HL-60/S4 treated with phorbol 12-myristate 13-acetate at 8.2 ng/mL for 4 days and 3 days (cell line): Measurements from ENCODE around the gene TASP1.
"Not testable (repeated sequence)": the region's sequence is repeated elsewhere in the genome, so short reads cannot be mapped to it uniquely, and the experiment has no call there.

Experiments used
- in situ Hi-C: fragments of 300-500 bp; cut with MboI; formaldehyde crosslinking; loops from 2 replicates; pipeline ENCODE4 v1.15.0; 2022; ENCODE audit warnings: low sequenced_read_pairs

The TASP1 gene

DNA sequence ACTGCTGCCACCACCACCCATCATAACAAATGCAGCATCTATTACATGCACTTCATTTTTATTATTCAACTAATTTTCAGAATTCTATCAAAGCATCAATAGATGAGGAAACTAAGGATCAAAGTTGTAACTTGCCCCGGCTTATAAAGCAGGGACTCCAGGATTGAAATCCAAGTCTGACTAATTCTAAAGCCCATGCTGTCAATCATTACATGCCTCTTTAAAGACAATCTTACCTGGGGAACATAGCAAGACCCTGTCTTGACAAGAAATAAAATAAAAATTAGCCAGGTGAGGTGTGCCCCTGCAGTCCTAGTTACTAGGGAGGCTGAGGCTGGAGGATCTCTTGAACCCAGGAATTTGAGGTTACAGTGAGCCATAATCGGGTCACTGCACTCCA, 235.3 kb downstream of the TASP1 start:
- in situ Hi-C loops, result no loop called here

DNA sequence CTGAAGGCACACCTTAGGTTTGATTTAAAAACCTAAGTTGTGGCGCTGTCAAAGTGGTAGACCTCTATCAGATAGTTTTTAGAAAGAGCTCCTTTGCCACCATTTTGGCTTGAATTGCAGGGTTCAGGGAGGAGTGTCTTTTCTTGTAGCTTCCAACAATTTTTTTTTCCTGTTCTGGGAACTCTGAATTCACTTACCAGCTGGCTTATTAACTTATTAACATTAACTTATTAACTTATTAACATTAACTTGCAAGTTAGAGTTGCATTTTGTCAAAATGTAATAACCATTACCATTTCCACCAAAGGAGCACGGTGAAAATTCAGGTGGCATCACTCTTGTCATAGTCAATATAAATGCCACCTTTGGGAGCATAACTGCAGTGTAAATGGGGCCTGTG, 235.7 kb downstream of the TASP1 start:
- in situ Hi-C loops, result no loop called here

DNA sequence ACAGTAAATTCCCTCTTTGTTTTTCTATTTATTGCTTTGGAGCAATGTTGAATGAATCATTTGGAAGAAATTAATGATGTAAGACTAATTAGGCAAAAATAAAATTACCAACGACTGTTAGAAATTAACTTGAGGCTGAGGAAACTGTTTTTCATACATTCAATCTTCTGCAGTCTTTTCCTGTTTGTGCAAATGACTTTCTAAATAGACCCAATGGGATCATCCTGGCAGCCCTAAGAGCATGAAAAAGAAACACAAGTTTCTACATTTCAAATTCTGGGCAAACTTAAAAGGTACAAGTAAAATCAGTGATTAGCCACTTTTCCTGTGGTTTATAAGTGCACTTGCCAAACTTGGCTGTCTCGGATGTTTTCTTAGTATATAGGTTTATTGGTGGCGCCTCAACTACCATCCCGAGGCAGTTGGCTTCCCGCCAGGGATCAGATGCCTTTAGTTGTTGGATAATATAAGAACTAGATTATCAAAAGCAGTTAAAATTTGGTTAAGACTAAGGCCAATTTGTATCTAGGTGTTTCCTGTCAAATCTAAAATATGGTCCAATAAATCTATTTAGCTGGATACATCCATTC, 236.5 kb downstream of the TASP1 start:
- in situ Hi-C loops, result no loop called here

DNA sequence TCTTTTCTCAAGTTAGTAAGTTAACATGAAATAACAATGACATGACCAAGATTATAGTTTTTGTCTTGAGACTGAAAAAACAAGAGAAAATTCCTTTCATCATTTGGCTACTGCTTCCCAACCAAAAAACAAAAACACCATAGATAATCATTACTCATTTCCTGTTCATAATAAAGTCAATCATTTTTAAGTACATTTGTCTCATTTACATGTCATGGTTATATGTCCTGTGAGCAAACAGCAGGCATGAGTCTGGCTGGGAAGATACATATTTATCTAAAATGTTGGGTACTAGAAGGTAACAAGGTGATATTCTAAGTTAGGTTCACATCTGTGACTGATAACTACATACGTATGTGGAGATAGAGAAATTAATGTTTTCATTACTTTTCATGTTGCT, 237.1 kb downstream of the TASP1 start:
- in situ Hi-C loops, result no loop called here

DNA sequence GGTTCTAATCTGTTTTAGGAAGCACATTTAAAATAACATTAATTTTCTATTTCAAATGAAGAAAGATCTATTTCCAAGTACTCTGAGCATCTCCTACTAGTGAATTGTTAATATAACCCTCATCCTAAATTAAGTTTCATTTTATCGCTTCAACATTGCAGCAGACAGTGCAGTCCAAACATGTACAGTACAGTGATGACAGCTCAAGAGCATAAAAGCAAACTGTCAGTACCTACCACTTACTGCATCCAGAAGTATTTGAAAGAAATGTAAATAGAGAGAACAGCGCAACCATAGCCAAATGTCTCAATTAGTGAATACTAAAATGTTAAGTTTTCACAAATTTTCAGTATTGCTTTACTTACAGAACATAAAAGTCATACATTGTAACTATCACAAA, 238.3 kb downstream of the TASP1 start:
- in situ Hi-C loops, result no loop called here

DNA sequence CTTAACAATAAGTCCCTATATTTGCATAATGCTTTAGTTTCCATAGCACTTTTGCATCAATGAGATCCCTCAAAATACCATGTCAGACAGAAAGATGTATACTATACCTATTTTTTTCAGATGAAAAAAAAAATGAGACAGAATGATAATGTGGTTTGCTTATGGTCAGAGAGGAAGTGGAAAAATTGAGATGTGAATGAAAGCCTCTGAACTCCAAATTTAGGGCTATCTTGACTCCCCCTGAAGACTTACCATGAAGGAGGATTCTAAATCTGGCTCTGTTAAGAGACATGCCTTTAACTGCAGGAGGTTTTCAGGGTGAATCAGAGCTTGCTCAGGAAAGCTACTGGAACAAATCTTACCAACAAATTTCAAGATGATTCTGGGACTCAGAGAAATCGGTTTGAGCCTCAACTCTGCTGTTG, 241.4 kb downstream of the TASP1 start:
- in situ Hi-C loops, result no loop called here

DNA sequence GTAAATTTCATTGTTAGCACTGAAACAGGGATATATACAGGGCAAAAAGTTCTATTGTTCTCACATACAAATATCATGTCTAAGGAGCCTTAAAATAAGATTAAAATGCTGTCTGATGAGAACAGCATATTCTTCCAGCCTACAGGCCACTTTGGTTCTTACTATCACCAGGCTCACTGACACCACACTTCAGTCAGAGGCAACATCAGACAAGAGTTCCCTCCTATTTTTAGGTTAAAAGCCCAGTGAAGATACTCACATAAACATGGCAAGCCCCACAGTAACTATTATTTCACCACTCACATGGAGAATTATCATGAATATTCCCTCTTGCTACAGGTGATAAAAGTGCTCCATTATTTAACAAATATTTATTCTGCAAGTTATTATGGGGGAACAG, 241.9 kb downstream of the TASP1 start:
- in situ Hi-C loops, result no loop called here

DNA sequence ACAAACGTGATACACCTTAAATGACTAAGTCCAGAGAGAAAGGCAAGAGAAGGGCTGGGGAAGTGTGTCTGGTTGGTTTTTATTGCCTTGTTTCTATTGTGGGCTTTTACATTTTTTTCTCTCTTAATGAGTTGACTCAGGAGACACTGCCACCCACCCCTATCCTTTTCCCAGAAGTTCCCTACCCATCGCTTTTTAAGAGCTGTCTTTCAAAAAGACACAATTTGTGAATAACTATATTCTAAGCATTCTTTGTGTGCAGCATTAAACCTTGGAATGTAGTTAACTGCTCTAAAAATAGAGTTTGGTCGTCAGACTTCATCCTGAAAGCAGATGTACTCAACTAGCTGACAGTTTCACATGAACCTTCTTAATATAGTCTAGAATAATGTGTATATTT, 242.7 kb downstream of the TASP1 start:
- in situ Hi-C loops, result no loop called here

DNA sequence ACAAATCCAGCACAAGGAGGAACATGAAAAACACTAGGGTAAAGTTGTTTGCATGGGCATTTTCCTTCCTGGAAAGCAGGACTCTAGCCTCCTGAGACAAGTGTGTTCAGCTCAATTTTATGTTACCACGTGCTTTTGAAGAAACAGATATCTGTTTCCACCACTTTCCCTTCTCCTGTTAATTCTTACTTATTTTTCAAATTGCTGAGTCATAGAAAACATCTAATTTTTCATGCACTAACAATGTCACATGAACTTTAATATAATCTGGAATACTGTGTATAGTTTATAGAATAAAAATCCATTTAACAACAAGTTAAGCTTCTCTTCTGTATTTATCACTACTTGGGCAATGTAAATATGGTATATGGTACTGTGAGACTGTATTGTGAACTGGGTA, 243.5 kb downstream of the TASP1 start:
- in situ Hi-C loops, result no loop called here

DNA sequence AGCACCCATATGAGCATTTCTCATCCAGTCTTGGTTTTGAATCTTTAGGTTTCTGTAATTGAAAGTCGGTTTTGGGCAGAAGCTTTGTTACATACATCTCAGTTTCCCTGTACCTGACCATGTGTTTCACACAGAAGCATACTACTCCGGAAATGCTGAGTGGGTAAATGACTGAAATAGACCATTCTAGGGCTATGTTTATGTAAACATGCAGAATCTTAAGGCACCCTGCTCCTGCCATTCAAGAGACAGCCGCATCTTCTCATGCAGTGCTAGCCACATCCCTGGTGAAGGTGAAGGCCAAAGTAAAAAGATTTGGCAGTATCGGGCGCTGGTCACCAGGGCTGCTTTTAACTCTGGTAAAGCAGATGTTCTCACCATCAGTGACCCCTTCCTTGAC, 246.3 kb downstream of the TASP1 start:
- in situ Hi-C loops, result no loop called here

DNA sequence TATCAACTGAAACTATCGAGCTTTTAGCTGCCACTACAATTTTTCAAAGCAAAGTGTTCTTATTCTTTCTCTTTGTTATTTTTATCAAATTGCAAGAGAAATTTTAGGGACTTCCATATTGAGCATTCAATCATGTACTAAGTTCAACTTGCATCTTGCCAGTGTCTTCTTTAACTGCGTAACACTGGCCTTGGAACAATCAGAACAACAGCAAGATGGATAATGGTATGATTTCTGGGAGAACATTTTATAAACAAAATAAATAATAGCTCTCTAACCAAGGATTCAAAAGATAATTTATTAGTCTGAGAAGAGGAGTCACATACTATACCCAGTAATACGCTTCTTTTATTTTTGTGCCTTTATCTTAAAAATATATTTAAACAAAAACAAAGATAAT, 249.6 kb downstream of the TASP1 start:
- in situ Hi-C loops, result no loop called here

DNA sequence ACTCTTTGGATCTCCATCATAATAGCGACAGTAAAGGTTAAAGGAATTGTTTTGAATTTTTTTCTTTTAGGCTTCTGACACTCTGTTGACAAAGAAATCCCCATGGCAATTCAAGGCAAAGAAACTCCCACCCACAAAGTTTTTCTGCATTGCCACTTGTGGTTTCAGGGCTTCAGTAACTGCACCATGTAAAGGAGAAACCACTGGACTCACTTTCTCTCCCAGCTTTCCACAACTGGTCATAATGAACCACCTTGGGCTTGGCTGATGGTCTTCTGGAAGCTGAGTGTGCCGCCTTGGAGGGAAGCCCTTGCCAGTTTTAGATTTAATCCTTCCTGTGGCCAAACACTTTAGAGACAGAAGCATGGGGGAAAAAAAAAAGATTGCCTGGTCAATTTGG, 254.6 kb downstream of the TASP1 start:
- in situ Hi-C loops, result no loop called here

DNA sequence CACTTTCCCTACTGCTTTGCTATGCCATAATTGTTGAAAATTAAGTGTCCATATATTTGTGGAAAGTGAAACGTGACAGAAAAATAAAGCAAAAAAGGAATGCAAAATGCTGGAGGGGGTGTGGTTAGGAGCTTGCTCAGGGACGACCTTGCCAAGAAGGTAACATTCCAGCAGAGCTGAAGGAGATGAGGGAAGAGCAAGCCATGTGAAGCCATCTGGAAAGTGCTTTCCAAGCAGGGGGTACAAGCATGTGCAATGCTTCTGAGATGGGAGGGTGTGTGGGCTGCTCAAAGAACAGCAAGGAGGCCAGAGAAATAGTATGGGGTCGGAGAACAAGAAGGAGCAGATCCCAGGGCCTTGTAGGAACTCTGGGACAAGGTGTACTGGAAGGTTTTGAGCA, 255.9 kb downstream of the TASP1 start:
- in situ Hi-C loops, result no loop called here

DNA sequence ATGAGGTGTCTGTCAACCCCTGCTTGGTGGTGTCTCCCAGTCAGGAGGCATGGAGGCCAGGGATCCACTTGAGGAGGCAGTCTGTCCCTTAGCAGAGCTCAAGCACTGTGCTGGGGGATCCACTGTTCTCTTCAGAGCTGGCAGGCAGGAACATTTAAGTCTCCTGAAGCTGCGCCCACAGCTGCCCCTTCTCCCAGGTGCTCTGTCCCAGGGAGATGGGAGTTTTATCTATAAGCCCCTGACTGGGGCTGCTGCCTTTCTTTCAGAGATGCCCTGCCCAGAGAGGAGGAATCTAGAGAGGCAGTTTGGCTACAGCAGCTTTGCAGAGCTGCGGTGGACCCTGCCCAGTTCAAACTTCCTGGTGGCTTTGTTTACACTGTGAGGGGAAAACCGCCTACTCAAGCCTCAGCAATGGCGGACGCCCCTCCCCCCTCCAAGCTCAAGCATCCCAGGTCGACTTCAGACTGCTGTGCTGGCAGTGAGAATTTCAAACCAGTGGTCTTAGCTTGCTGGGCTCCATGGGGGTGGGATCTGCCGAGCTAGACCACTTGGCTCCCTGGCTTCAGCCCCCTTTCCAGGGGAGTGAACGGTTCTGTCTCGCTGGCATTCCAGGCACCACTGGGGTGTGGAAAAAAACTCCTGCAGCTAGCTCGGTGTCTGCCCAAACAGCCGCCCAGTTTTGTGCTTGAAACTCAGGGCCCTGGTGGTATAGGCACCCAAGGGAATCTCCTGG, 258.1 kb downstream of the TASP1 start:
- in situ Hi-C loops, result not testable (repeated sequence)

DNA sequence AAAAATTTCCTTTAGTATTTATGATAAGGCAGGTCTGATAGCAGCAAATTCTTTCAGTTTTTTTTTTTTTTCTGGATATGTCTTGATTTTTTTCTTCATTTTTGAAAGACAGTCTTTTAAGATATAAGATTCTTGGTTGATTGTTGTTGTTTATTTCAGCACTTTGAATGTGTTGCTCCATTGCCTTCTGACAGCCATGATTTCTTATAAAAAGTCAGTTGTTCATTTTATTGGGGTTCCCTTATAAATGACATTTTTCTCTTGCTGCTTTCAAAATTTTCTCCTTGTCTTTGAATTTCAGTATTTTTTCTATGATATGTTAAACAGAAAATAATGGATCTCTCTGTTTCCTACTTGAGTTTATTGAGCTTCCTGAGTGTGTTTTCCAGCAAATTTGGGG, 265.3 kb downstream of the TASP1 start:
- in situ Hi-C loops, result no loop called here

DNA sequence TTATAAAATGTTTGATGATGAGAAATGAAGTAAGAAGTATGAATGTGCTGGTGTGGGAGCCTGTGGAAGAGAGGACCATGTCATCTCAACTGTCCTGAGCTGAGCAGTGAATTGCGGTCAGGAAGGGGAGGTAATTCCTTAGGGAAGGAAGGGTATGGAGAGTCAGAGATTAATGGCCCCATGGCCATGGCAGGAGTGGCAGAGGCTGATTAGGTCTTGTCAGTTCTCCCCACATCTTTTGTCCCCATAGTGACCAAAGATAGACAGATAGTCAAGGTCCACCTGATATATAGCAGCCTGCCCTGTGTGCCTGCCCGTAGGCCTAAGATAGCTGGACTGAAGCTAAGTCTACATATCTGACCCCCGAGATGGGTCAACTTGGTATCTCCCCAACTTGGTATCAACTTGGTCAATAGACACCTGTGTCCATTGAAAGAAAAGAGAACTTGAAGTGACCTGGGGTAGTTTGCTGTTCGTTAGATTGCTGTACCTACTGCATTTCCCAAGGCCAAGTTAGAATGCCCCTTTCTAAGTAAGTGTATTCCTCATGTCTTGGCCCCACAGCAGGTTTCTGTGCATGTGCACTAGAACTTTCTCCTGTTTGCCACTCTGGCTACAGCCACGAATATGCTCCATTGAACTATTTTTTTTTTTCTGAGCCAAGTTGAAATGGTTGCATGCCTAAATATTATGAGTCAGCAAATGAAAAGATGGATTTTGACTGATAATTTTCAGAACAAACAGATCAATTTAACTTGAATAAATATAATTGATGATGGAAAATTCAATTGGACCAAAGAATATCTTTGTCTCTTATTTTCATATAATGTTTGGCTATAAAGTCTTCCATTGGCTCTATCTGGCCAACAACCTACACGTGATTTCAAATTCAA, 274.2 kb downstream of the TASP1 start:
- in situ Hi-C loops, result no loop called here

DNA sequence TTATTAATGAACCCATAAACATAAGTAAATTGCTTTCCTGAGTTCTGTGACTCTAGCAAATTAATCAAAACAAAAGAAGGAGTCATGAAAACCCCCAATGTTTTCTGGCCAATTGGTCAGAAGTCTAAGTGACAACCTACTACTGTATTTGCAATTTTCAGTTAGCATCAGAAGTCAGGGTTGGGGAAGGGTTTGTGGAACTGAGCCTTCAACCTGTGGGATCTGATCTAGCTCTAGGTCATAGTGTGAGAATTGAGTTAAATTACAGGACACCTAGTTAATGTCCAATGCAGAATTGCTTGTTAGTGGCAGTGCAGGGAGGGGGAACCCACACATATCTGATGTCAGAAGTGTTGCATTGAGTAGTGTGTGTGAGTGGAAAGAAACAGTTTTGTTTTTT, 275.3 kb downstream of the TASP1 start:
- in situ Hi-C loops, result no loop called here

DNA sequence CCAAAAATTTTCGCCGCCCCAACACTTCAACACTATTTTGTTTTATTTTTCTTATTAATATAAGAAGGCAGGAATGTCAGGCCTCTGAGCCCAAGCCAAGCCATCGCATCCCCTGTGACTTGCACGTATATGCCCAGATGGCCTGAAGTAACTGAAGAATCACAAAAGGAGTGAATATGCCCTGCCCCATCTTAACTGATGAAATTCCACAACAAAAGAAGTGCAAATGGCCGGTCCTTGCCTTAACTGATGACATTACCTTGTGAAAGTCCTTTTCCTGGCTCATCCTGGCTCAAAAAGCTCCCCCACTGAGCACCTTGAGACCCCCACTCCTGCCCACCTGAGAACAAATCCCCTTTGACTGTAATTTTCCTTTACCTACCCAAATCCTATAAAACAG, 276.6 kb downstream of the TASP1 start:
- in situ Hi-C loops, result not testable (repeated sequence)

DNA sequence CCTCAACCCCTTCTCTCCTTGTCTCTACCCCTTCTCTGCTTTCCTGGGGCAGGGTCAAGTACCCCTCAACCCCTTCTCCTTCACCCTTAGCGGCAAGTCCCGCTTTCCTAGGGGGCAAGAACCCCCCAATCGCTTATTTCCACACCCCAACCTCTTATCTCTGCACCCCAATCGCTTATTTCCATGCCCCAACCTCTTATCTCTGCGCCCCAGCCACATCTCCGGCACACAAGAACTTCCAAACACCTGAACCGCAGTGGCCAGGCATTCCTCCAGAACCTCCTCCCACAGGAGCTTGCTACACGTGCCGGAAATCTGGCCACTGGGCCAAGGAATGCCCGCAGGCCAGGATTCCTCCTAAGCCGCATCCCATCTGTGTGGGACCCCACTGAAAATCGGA, 279.8 kb downstream of the TASP1 start:
- in situ Hi-C loops, result not testable (repeated sequence)

DNA sequence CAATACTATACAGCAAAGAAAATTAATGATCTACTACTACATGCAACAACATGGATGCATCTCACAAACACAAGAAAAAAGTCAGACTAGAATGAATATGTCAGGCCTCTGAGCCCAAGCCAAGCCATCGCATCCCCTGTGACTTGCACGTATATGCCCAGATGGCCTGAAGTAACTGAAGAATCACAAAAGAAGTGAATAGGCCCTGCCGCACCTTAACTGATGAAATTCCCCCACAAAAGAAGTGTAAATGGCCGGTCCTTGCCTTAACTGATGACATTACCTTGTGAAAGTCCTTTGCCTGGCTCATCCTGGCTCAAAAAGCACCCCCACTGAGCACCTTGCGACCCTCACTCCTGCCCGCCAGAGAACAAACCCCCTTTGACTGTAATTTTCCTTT, 280.9 kb downstream of the TASP1 start:
- in situ Hi-C loops, result not testable (repeated sequence)

DNA sequence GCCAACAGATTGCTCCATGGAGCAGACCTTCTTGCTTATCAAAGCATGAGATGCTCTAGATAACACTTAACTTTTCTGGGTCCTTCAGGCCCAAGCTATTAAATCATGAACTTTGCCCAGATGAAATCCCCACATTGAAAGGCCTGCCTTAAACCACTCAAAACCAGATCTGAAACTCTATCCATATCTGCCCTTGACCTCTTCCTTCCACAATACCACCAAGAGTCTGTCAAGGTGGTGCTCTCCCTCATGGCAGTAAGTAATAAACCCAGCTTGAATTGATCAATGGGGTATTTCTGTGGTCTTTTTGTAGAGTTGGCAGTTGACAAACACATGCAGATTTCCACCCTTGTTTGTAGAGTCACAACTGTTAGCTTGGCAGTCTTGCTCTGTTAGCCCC, 282.1 kb downstream of the TASP1 start:
- in situ Hi-C loops, result no loop called here

DNA sequence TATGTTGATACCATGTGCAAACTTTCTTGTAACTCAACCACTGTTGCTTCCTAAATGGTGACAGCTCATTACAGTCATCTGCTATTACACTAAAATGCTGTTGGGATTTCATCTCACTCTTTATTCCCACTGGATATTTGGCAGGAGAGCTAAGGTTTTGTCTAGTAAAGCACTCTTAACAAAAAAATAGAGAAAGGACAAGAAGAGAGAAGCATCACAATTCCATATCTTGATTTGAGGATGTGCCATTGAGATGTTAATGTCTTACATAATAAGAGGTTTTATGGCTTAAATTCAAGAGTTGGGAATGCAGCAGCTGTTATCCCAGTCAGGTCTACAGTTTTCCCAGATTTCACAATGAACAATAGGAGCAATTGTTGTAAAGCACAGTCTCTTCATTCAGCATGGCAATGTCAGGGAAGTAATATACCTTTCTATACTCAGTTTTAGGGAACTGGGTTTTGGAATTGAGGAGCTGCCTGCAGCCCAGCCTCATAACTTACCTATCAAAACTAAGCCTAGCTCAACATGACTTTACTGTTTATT, 282.7 kb downstream of the TASP1 start:
- in situ Hi-C loops, result no loop called here
